ENCODE results near the gene CRB1. TPM values are rescaled to one million over a fixed set of nuclear protein-coding genes. Genes with fewer than 3 reads are reported as not detected.

CRB1 gene
- total and polyA plus RNA-seq, 8 donors, result 0.08 to 0.73 TPM; not detected in 6

DNA sequence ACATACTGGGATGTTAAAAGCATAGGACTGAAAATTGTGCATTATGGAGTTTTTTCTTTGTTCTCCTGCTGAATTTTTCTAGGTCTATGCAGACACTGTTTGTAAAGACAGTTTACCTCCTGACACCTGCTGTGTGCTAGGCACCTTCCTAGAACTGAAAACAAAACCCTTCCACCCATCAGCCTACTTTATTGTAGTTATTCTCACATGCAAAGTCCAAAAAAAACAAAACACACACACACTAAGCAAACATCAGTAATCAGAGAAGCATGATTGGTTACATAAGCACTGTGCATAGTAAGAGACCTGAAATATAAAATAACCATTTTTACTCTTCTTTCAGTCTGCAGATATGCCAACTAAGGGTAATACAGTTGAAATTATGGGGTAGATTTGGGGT is 195.1 kb downstream of the CRB1 start:
- TF ChIP-seq EP300 (IDR thresholded peaks at IDR 0.05) (no peak), CTCF (IDR thresholded peaks at IDR 0.05) (no peak)
- Histone ChIP-seq H3K36me3 (no peaks in the 10 kb centered on the region), H3K4me1 (peaks cover 0 to 10% (median 0%) of the 10 kb centered on the region in 4 donors), H3K4me3 (no peak overlapping the region), H3K27ac (no peak overlapping the region), H3K27me3 (no peaks in the 10 kb centered on the region), H3K9me3 (no peaks in the 10 kb centered on the region)
- DNase-seq, result no peak
- intact Hi-C loops (cut with DNase I; ENCODE audit: low total_unique reads), result no loop called here

DNA sequence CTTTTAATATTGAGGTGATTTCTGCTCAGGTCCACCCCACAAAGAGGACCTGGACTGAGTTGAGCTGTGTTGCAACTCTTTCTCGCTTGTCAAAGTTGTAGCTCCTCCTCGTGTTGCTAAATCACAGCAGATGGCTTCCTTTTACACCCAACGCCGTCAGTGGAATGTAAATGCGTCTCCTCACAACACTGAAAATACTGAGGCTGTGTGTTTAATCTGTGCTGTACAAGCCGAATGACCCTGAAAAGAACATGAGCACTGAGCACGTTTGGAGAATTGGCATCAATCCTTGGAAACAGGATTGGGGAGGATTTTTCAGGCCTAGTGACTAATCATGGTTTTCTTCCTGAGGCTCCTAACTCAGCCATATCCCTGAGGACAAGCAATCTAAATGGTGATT is 196.0 kb downstream of the CRB1 start:
- DNase-seq, result peak in 1 of 2 donors; percentile 88
- WGBS, 5 donors, result 19 to 53% (median 47%) methylated on average over 7 of the region's 7 CpGs
- intact Hi-C loops (cut with DNase I; ENCODE audit: low total_unique reads), result no loop called here

DNA sequence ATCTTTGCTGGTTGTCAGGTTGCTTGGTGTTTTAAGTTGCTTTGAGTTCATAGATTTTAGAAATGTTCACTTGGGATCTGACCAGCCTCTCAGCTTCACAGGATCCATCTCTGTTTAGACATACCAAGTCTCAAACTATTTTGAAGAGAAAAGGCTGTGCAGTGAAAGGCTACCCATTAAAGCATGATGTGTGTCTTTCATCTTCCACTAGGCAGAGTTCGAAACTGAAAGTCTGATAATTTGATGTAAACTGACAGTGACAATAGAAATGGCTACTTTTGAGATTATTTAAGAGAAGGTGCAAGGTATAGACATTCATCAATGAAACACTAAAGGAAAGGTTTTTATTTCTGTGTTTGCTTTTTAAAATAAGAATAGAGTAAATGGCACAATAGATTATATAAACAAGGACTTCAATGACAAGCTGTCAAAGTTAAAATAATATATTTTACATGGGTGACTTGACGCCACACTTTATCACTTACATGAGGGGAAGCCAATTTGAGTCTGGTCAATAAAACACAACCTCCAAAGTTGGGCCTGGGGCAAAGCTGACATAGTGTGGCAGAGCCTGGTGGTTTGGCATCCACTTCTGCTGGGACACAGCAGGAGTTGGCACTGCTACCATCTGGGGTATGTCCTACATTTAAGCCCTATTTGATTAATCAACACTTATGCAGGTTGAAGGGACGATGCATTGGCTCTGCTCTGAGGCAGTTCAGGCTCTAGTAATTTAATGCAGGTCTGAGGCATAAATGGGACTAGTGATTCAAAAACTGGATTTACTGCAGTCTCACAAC is 197.7 kb downstream of the CRB1 start:
- TF ChIP-seq POLR2A (IDR thresholded peaks at IDR 0.05), result no peak
- TF ChIP-seq CTCF (IDR thresholded peaks at IDR 0.05), result no peak
- no peak for TF ChIP-seq POLR2AphosphoS5 (IDR thresholded peaks at IDR 0.05)
- TF ChIP-seq EP300 (IDR thresholded peaks at IDR 0.05), result no peak
- no peak overlapping the region for H3K27ac ChIP-seq
- no peak for DNase-seq
- H3K4me1 ChIP-seq, result peaks cover 0 to 10% (median 0%) of the 10 kb centered on the region in 4 donors
- no peaks in the 10 kb centered on the region for H3K9me3 ChIP-seq
- 80 to 86% (median 85%) methylated on average over 3 of the region's 3 CpGs for WGBS, 5 donors
- no peak overlapping the region for H3K4me3 ChIP-seq
- no peaks in the 10 kb centered on the region for H3K27me3 ChIP-seq
- intact Hi-C loops (cut with DNase I; ENCODE audit: low total_unique reads), result no loop called here
- no peaks in the 10 kb centered on the region for H3K36me3 ChIP-seq

More for the DNA sequence above, 196.0 kb downstream of the CRB1 start:
- H3K36me3 ChIP-seq, result no peaks in the 10 kb centered on the region
- H3K27me3 ChIP-seq, result no peaks in the 10 kb centered on the region
- H3K9me3 ChIP-seq, result no peaks in the 10 kb centered on the region
- H3K4me3 ChIP-seq, result no peak overlapping the region
- H3K4me1 ChIP-seq, result peaks cover 0 to 10% (median 0%) of the 10 kb centered on the region in 4 donors
- TF ChIP-seq CTCF (IDR thresholded peaks at IDR 0.05) (no peak), EP300 (IDR thresholded peaks at IDR 0.05) (peak; percentile 51), POLR2AphosphoS5 (IDR thresholded peaks at IDR 0.05) (peak in 1 of 3 donors; percentile 84)
- H3K27ac ChIP-seq, result peak overlapping the region in 1 of 5 donors; percentile 40

- Histone ChIP-seq H3K27ac (no peak overlapping the region), H3K27me3 (no peaks in the 10 kb centered on the region), H3K9me3 (no peaks in the 10 kb centered on the region), H3K4me1 (peaks cover 0 to 10% (median 0%) of the 10 kb centered on the region in 4 donors), H3K4me3 (no peak overlapping the region), H3K36me3 (no peaks in the 10 kb centered on the region)
- WGBS, 5 donors, result 77 to 79% (median 78%) methylated on average over 3 of the region's 3 CpGs
- TF ChIP-seq CTCF (IDR thresholded peaks at IDR 0.05) (no peak), EP300 (IDR thresholded peaks at IDR 0.05) (no peak), POLR2A (IDR thresholded peaks at IDR 0.05) (no peak), POLR2AphosphoS5 (IDR thresholded peaks at IDR 0.05) (no peak)
- intact Hi-C loops (cut with DNase I; ENCODE audit: low total_unique reads), result no loop called here
- no peak for DNase-seq
Measured at GRCh38 chr1:197466813-197467212, 198.8 kb downstream of the CRB1 start.
